Common myeloid progenitor, CD34-positive (primary cell): ENCODE measurements around the gene TRPM3.
"Not testable (repeated sequence)": the region's sequence is repeated elsewhere in the genome, so short reads cannot be mapped to it uniquely, and the experiment has no call there.

ENCODE experiments used
- CTCF ChIA-PET: fragments of 350-600 bp; sonication (Branson Sonifier 250); formaldehyde crosslinking; loops from one replicate; lab custom pipeline; 2021; ENCODE audit warnings: antibody characterized with exemption; lab: Charles Lee
- POLR2A ChIA-PET: fragments of 350-600 bp; sonication (Branson Sonifier 250); formaldehyde crosslinking; loops from one replicate; lab custom pipeline; 2021; ENCODE audit warnings: antibody characterized with exemption; lab: Charles Lee
- DNase-seq, 3 donors: peaks; one replicate each; pipeline versions ENCODE4 v3.0.0 to v3.0.0-alpha.2; 2013
- H3K27ac ChIP-seq, 2 experiments: 1 replicate in 1 of 2; 2 replicates in 1 of 2; pipeline ENCODE4 v1.7.0; 2013; ENCODE audit warnings: inconsistent platforms in 2 of 2, low read length in 2 of 2, mild to moderate bottlenecking in 2 of 2, low read depth in 1 of 2, moderate library complexity in 1 of 2; ENCODE audit not compliant: severe bottlenecking in 2 of 2, insufficient read depth in 1 of 2, poor library complexity in 1 of 2
- H3K27me3 ChIP-seq, 5 experiments: replicated peaks in 2 of 5; 1 replicate in 3 of 5; 2 replicates in 2 of 5; pipeline versions ENCODE4 v1.6.1 to v1.7.0; 2013; ENCODE audit warnings: low read length in 4 of 5, mild to moderate bottlenecking in 2 of 5, moderate library complexity in 2 of 5, inconsistent platforms in 1 of 5; ENCODE audit not compliant: insufficient read depth in 5 of 5, control insufficient read depth in 4 of 5
- H3K36me3 ChIP-seq, 4 experiments: 1 replicate in 2 of 4; 2 replicates in 2 of 4; pipeline versions ENCODE4 v1.6.1 to v1.7.0; 2013; ENCODE audit warnings: low read length in 3 of 4, control low read depth in 1 of 4, mild to moderate bottlenecking in 1 of 4; ENCODE audit not compliant: control insufficient read depth in 4 of 4, insufficient read depth in 4 of 4
- H3K4me1 ChIP-seq, 4 experiments: 1 replicate in 3 of 4; 2 replicates in 1 of 4; pipeline versions ENCODE4 v1.6.1 to v1.7.1; 2013; ENCODE audit warnings: low read length in 3 of 4, mild to moderate bottlenecking in 3 of 4, control low read depth in 1 of 4, inconsistent platforms in 1 of 4, moderate library complexity in 1 of 4; ENCODE audit not compliant: control insufficient read depth in 4 of 4, insufficient read depth in 4 of 4; ENCODE audit errors: control extremely low read depth in 1 of 4
- H3K4me3 ChIP-seq, 7 experiments: 1 replicate in 4 of 7; 2 replicates in 3 of 7; pipeline versions ENCODE4 v1.5.1 to v1.7.0; 2013; ENCODE audit warnings: mild to moderate bottlenecking in 7 of 7, low read length in 6 of 7, moderate library complexity in 6 of 7, inconsistent platforms in 2 of 7, low read depth in 2 of 7, control low read depth in 1 of 7; ENCODE audit not compliant: insufficient read depth in 4 of 7, control insufficient read depth in 1 of 7; ENCODE audit errors: extremely low read depth in 1 of 7
- H3K9me3 ChIP-seq, 5 experiments: 1 replicate in 4 of 5; 2 replicates in 1 of 5; pipeline versions ENCODE4 v1.6.1 to v1.7.1; 2013; ENCODE audit warnings: low read length in 4 of 5, mild to moderate bottlenecking in 2 of 5, inconsistent platforms in 1 of 5, low read depth in 1 of 5, moderate library complexity in 1 of 5; ENCODE audit not compliant: control insufficient read depth in 4 of 5, insufficient read depth in 2 of 5; ENCODE audit errors: control extremely low read depth in 1 of 5
- WGBS: methylation state at CpG from one replicate; pipeline ENCODE4 v1.1.5; 2013; ENCODE audit not compliant: insufficient coverage; 5-methylcytosine and 5-hydroxymethylcytosine counted together

TRPM3 gene

DNA sequence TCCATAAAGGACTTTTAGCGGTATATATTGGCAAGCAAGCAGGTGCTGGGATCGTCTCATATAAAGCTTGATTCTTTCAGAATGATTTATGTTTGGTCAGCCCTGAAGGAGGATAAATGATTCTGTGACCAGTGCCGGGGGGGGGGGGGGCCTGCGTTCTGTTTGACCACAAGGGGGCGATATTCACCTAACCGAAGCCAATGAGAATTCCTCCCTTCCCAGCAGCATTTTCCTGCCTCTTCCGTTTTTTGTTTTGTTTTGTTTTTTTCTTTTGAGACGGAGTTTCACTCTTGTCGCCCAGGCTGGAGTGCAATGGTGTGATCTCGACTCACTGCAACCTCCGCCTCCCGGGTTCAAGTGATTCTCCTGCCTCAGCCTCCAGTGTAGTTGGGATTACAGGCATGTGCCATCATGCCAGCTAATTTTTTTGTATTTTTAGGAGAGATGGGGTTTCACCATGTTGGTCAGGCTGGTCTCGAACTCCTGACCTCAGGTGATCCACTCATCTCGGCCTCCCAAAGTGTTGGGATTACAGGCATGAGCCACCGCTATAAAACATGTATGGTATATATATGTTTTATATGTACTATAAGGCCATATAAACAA, 492.2 kb downstream of the TRPM3 start:
- CTCF ChIA-PET: interaction anchor here (1.0 to 1.5 kb wide), 3 partner anchors 11 to 21 kb away, joined by 3 to 4 read pairs (median 3); no protein-coding TSS in a partner anchor
- H3K27ac ChIP-seq, H3K9me3 ChIP-seq, H3K27me3 ChIP-seq, H3K36me3 ChIP-seq, POLR2A ChIA-PET, H3K4me3 ChIP-seq, H3K4me1 ChIP-seq: not testable (repeated sequence)
- WGBS: 85% methylated on average over 8 of the region's 15 CpGs
- peak in 1 of 3 donors; percentile 7 for DNase-seq

DNA sequence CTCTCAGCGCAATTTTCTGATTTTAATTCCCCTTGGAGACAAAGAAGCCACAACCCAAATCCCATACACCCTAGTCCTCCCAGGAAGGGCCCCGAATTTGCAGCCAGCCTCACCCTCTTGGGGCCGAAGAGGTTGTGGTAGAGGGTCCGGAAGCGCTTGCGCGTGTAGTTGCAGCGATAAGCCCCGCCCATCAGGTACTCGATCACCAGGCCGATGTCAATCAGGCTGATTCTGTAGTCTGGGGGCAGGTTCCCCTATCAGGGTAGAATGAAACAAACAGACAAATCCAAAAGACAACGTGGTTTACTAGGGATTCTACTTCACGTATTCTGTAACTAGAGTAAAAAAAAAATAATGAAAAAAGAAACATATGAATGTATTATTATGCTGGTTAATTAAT, 496.3 kb downstream of the TRPM3 start:
- WGBS: 62% methylated on average over 8 of the region's 13 CpGs
- Histone ChIP-seq H3K36me3 (no peaks in the 10 kb centered on the region), H3K27ac (no peak overlapping the region), H3K4me1 (no peaks in the 10 kb centered on the region), H3K27me3 (peaks cover 0 to 1% (median 0%) of the 10 kb centered on the region in 5 experiments), H3K4me3 (no peak overlapping the region), H3K9me3 (no peaks in the 10 kb centered on the region)
- peak; percentile 22 to 69 (median 56) for DNase-seq
- CTCF ChIA-PET: interaction anchor here (1.3 to 2.3 kb wide), 2 partner anchors 11 to 15 kb away, joined by 3 to 7 read pairs; no protein-coding TSS in a partner anchor
- POLR2A ChIA-PET: no interaction called here

DNA sequence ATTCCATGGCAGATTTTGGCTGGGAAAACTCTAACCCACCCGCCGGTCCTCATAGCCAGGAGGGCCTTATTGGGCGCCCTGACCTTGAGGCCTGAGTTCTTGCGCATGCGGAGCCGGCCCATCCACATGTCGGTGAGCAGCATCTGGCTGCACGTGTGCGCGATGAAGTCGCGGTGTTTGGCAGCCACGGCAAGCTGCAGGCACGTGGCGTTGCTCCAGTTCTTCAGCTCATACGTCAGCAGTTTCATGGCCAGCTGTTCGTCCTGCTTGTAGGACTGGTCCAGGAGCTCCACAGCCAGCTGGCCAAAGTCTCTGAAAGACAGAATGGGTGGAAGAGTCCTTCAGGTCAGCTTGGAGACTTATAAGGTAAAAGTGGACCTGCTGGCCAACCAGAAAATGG, 502.6 kb downstream of the TRPM3 start:
- Histone ChIP-seq H3K27ac (no peak overlapping the region), H3K4me3 (no peak overlapping the region), H3K36me3 (no peaks in the 10 kb centered on the region), H3K9me3 (no peaks in the 10 kb centered on the region), H3K27me3 (no peaks in the 10 kb centered on the region), H3K4me1 (peaks cover 0 to 10% (median 0%) of the 10 kb centered on the region in 4 experiments)
- DNase-seq: no peak
- POLR2A ChIA-PET: no interaction called here
- CTCF ChIA-PET: no interaction called here
- 99% methylated on average over 17 of the region's 17 CpGs for WGBS

DNA sequence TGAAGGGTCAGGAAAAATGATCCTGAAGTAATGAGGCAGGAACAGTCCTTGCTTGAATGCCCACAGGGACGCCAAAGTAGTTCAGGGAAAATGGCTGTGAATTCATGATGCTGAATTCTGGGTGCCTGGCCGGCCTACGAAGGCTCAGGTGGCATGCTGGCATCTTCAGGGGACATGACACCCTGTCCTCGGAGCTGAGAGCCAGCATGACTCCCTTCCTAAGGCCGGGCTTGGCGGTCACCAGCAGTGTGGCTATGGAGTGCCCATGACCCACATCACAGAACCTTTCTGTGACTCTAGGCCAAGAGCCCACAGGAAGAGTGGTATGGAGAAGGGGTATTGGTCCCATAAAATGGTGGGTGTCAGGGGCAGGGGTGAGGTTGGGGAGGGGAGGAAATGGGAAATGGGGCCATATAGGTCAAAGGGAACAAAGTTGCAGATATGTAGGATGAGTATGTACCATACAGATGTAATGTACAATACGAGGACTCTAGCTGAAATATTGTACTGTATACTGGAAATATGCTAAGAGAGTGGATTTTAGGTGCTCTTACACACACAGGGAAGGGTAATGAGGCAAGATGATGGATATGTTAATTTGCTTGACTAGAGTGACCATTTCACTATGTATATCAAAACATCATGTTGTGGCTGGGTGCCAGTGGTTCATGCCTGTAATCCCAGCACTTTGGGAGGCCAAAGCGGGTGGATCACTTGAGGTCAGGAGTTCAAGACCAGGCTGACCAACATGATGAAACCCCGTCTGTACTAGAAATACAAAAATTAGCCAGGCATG, 504.2 kb downstream of the TRPM3 start:
- ChIA-PET POLR2A (no interaction called here), CTCF (no interaction called here)
- Histone ChIP-seq H3K4me3 (no peak overlapping the region), H3K27ac (no peak overlapping the region), H3K27me3 (no peaks in the 10 kb centered on the region), H3K36me3 (no peaks in the 10 kb centered on the region), H3K9me3 (no peaks in the 10 kb centered on the region), H3K4me1 (peaks cover 0 to 10% (median 0%) of the 10 kb centered on the region in 4 experiments)
- DNase-seq: no peak
- 93% methylated on average over 6 of the region's 9 CpGs for WGBS

DNA sequence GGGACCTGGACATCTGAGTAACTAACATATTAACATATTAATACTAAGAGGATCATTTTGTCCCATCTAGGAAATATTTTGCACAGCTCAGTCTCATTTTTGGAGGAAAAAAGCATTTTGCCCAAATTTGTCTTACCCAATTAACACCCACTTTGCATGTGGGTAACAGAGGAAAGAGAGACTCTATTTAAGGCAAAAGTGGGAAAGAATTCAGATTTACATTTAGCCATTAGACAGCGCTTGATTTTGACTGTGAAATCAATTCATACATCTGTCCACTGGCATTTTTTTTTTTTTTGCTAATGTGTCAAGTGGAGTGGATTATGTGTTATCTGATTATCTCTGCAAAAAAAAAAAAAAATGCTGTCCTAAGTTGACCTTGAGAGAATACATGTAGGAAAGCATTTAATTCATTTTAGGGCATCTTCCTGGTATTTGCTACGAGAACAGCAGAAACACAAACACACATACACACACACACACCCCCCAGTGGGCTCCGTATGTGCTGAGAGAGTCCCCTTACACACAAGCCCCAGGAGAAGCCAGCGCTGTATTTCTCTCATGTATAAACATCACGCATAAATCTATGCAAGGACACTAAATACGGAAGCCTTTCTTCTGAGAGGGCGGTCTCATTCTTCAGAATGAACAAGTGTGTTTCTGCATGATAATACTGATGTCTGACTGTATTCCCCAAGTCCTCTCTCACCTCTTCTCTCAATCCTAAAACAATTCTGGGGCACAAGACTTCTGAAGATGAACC, 505.0 kb downstream of the TRPM3 start:
- peaks cover 0 to 10% (median 0%) of the 10 kb centered on the region in 4 experiments for H3K4me1 ChIP-seq
- CTCF ChIA-PET: interaction anchor here (1.1 kb wide), 1 partner anchor 18 kb away, joined by 3 read pairs; no protein-coding TSS in a partner anchor

DNA sequence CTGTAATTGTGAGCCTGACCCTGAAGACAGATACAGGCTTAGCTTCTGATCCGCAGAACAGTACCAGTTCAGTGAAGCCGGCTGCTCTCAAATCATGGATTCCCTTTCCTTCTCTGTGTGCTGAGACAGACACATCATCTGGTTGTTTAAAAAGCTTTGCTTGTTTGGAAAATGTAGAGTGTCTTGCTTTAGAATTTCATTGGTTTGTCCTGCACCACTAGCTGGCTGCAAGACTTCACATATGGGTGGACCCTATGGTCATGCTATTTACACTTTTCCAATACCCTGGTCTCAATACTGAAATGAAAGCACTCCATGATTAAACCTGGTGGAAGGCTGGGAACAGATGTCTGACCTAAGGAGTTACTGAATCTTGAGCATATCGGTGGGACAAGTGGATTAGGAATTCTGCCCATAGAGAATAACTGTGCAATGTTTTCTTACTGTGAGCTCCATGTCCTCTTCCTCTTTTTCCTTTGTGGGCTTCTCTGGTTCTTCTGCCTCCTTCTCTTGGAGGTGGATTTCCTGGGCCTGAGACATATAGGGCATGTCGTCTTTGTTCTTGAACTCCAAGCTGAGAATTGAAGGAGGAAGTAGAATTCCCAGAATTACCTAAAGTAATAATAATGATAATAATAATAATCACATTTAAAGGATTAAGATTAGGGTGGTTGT, 505.8 kb downstream of the TRPM3 start:
- CTCF ChIA-PET: interaction anchor here (1.0 to 1.1 kb wide), 2 partner anchors 13 to 19 kb away, joined by 3 read pairs; no protein-coding TSS in a partner anchor
- no peak for DNase-seq
- no peaks in the 10 kb centered on the region for H3K36me3 ChIP-seq

More for the DNA sequence above, 505.0 kb downstream of the TRPM3 start:
- 94% methylated on average over 3 of the region's 7 CpGs for WGBS
- POLR2A ChIA-PET: no interaction called here
- DNase-seq: no peak
- Histone ChIP-seq H3K9me3 (no peaks in the 10 kb centered on the region), H3K4me3 (no peak overlapping the region), H3K27ac (no peak overlapping the region), H3K36me3 (no peaks in the 10 kb centered on the region), H3K27me3 (no peaks in the 10 kb centered on the region)

More for the DNA sequence above, 505.8 kb downstream of the TRPM3 start:
- H3K4me3 ChIP-seq: no peak overlapping the region
- H3K27ac ChIP-seq: no peak overlapping the region
- H3K27me3 ChIP-seq: no peaks in the 10 kb centered on the region
- peaks cover 0 to 3% (median 0%) of the 10 kb centered on the region in 5 experiments for H3K9me3 ChIP-seq
- WGBS: 97% methylated on average over 3 of the region's 4 CpGs
- H3K4me1 ChIP-seq: peaks cover 0 to 10% (median 0%) of the 10 kb centered on the region in 4 experiments
- POLR2A ChIA-PET: no interaction called here
